ENCODE results near the gene FIBCD1. TPM values are rescaled to one million over a fixed set of nuclear protein-coding genes. Genes with fewer than 3 reads are reported as not detected.

FIBCD1 gene
- total and polyA plus RNA-seq, 4 donors = 0.97 to 7.7 (median 4.1) TPM

DNA sequence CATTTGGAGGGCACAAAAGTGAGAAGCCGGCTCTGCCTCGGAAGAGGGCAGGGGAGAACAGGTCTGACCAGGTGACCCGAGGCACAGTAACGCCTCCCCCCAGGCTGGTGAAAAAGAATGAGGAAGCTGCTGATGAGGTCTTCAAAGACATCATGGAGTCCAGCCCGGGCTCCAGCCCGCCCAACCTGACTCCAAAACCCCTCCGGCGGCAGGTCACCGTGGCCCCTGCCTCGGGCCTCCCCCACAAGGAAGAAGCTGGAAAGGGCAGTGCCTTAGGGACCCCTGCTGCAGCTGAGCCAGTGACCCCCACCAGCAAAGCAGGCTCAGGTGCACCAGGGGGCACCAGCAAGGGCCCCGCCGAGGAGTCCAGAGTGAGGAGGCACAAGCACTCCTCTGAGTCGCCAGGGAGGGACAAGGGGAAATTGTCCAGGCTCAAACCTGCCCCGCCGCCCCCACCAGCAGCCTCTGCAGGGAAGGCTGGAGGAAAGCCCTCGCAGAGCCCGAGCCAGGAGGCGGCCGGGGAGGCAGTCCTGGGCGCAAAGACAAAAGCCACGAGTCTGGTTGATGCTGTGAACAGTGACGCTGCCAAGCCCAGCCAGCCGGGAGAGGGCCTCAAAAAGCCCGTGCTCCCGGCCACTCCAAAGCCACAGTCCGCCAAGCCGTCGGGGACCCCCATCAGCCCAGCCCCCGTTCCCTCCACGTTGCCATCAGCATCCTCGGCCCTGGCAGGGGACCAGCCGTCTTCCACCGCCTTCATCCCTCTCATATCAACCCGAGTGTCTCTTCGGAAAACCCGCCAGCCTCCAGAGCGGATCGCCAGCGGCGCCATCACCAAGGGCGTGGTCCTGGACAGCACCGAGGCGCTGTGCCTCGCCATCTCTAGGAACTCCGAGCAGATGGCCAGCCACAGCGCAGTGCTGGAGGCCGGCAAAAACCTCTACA is 54.2 kb downstream of the FIBCD1 start:
- no peak overlapping the region for H3K4me3 ChIP-seq
- ATAC-seq (ENCODE audit: insufficient read depth, low FRiP score) (no peak), DNase-seq (no peak)
- H3K9me3 ChIP-seq (ENCODE audit: control insufficient read depth in 4 of 4, insufficient read depth in 3 of 4, low read length in 3 of 4) = no peaks in the 10 kb centered on the region
- H3K9ac ChIP-seq (ENCODE audit: insufficient read depth in 1 of 2, low read length in 2 of 2) = no peak overlapping the region
- WGBS, 2 donors = 91 to 92% methylated on average over 47 of the region's 47 CpGs
- peaks cover 10 to 78% (median 18%) of the 10 kb centered on the region in 4 donors for H3K36me3 ChIP-seq (ENCODE audit: control insufficient read depth in 4 of 4, insufficient read depth in 4 of 4, low read length in 4 of 4)
- H3K27ac ChIP-seq (ENCODE audit: low read depth in 1 of 2, low read length in 1 of 2) = no peak overlapping the region
- H3K4me1 ChIP-seq (ENCODE audit: control insufficient read depth in 5 of 5, insufficient read depth in 5 of 5, low read length in 5 of 5) = peaks cover 0 to 9% (median 0%) of the 10 kb centered on the region in 5 donors
- TF ChIP-seq, protein P1, sequence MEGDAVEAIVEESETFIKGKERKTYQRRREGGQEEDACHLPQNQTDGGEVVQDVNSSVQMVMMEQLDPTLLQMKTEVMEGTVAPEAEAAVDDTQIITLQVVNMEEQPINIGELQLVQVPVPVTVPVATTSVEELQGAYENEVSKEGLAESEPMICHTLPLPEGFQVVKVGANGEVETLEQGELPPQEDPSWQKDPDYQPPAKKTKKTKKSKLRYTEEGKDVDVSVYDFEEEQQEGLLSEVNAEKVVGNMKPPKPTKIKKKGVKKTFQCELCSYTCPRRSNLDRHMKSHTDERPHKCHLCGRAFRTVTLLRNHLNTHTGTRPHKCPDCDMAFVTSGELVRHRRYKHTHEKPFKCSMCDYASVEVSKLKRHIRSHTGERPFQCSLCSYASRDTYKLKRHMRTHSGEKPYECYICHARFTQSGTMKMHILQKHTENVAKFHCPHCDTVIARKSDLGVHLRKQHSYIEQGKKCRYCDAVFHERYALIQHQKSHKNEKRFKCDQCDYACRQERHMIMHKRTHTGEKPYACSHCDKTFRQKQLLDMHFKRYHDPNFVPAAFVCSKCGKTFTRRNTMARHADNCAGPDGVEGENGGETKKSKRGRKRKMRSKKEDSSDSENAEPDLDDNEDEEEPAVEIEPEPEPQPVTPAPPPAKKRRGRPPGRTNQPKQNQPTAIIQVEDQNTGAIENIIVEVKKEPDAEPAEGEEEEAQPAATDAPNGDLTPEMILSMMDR (IDR thresholded peaks at IDR 0.05; ENCODE audit: control extremely low read depth, extremely low read depth) = no peak
- H3K27me3 ChIP-seq (ENCODE audit: control insufficient read depth in 3 of 3, insufficient read depth in 3 of 3, low read length in 2 of 3) = no peaks in the 10 kb centered on the region

DNA sequence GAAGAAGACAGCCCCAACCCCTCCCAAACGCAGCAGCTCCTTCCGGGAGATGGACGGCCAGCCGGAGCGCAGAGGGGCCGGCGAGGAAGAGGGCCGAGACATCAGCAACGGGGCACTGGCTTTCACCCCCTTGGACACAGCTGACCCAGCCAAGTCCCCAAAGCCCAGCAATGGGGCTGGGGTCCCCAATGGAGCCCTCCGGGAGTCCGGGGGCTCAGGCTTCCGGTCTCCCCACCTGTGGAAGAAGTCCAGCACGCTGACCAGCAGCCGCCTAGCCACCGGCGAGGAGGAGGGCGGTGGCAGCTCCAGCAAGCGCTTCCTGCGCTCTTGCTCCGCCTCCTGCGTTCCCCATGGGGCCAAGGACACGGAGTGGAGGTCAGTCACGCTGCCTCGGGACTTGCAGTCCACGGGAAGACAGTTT is 54.9 kb downstream of the FIBCD1 start:
- Histone ChIP-seq H3K27ac (ENCODE audit: low read depth in 1 of 2, low read length in 1 of 2) (no peak overlapping the region), H3K9ac (ENCODE audit: insufficient read depth in 1 of 2, low read length in 2 of 2) (no peak overlapping the region), H3K4me3 (no peak overlapping the region), H3K9me3 (ENCODE audit: control insufficient read depth in 4 of 4, insufficient read depth in 3 of 4, low read length in 3 of 4) (no peaks in the 10 kb centered on the region), H3K4me1 (ENCODE audit: control insufficient read depth in 5 of 5, insufficient read depth in 5 of 5, low read length in 5 of 5) (peaks cover 0 to 9% (median 0%) of the 10 kb centered on the region in 5 donors), H3K27me3 (ENCODE audit: control insufficient read depth in 3 of 3, insufficient read depth in 3 of 3, low read length in 2 of 3) (no peaks in the 10 kb centered on the region), H3K36me3 (ENCODE audit: control insufficient read depth in 4 of 4, insufficient read depth in 4 of 4, low read length in 4 of 4) (peaks cover 11 to 78% (median 21%) of the 10 kb centered on the region in 4 donors)
- DNase-seq = no peak
- TF ChIP-seq, protein P1 (IDR thresholded peaks at IDR 0.05; ENCODE audit: control extremely low read depth, extremely low read depth) = no peak
- no peak for ATAC-seq (ENCODE audit: insufficient read depth, low FRiP score)
- WGBS, 2 donors = 92 to 94% methylated on average over 25 of the region's 25 CpGs

DNA sequence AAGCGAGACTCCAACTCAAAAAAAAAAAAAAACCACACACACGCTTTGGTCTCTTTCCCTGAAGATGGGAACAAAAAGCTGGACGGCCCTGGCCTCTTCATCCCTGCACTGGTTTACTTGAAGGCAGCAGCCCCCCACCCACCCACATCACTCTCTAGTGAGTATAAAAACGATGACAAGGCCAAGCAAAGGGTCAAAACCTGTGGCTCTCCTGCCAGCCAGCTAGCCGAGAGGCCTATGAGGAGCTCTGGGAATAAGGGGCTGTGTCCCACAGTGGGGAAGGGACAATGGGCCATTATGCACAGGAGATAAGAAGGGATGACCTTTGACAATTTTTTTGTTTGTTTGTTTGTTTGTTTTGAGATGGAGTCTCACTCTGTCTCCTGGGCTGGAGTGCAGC is 55.6 kb downstream of the FIBCD1 start:
- Histone ChIP-seq H3K4me3 (no peak overlapping the region), H3K27me3 (ENCODE audit: control insufficient read depth in 3 of 3, insufficient read depth in 3 of 3, low read length in 2 of 3) (no peaks in the 10 kb centered on the region), H3K9ac (ENCODE audit: insufficient read depth in 1 of 2, low read length in 2 of 2) (no peak overlapping the region), H3K27ac (ENCODE audit: low read depth in 1 of 2, low read length in 1 of 2) (no peak overlapping the region), H3K9me3 (ENCODE audit: control insufficient read depth in 4 of 4, insufficient read depth in 3 of 4, low read length in 3 of 4) (no peaks in the 10 kb centered on the region), H3K4me1 (ENCODE audit: control insufficient read depth in 5 of 5, insufficient read depth in 5 of 5, low read length in 5 of 5) (peaks cover 0 to 9% (median 0%) of the 10 kb centered on the region in 5 donors), H3K36me3 (ENCODE audit: control insufficient read depth in 4 of 4, insufficient read depth in 4 of 4, low read length in 4 of 4) (peaks cover 14 to 78% (median 21%) of the 10 kb centered on the region in 4 donors)
- DNase-seq (no peak), ATAC-seq (ENCODE audit: insufficient read depth, low FRiP score) (no peak)
- TF ChIP-seq, protein P1 (IDR thresholded peaks at IDR 0.05; ENCODE audit: control extremely low read depth, extremely low read depth) = no peak
- WGBS, 2 donors = 87 to 92% methylated on average over 5 of the region's 5 CpGs

All from lung (tissue), 12 donors.